Skeletal muscle cell (primary cell): ENCODE data around the gene VKORC1L1.
"Not testable (repeated sequence)": the region's sequence is repeated elsewhere in the genome, so short reads cannot be mapped to it uniquely, and the experiment has no call there.

Source experiments
- DNase-seq: peaks from one replicate; pipeline ENCODE4 v3.0.0-alpha.2; 2010; ENCODE audit warnings: low read depth
- H3K4me3 ChIP-seq: 2 replicates; pipeline ENCODE4 v1.5.1; 2011; ENCODE audit warnings: low read depth, mild to moderate bottlenecking, control low read depth, low read length, moderate library complexity

Gene VKORC1L1

GRCh38 chr7:65879292-65880153 lies 6.6 kb downstream of the VKORC1L1 start:
- DNase-seq, H3K4me3 ChIP-seq: not testable (repeated sequence)

GRCh38 chr7:65880242-65880641 lies 7.4 kb downstream of the VKORC1L1 start:
- not testable (repeated sequence) for H3K4me3 ChIP-seq, DNase-seq

- DNase-seq, H3K4me3 ChIP-seq: not testable (repeated sequence)
These were observed 12.1 kb downstream of the VKORC1L1 start for GRCh38 chr7:65884983-65885382.

GRCh38 chr7:65885533-65885932 lies 12.7 kb downstream of the VKORC1L1 start:
- DNase-seq: not testable (repeated sequence)

GRCh38 chr7:65888434-65889156 lies 15.7 kb downstream of the VKORC1L1 start:
- not testable (repeated sequence) for H3K4me3 ChIP-seq, DNase-seq

More at GRCh38 chr7:65885533-65885932, 12.7 kb downstream of the VKORC1L1 start:
- not testable (repeated sequence) for H3K4me3 ChIP-seq

- not testable (repeated sequence) for H3K4me3 ChIP-seq, DNase-seq
These were observed 16.8 kb downstream of the VKORC1L1 start for GRCh38 chr7:65889722-65890121.

- no peak for DNase-seq
- no peak overlapping the region for H3K4me3 ChIP-seq
These were observed 19.3 kb downstream of the VKORC1L1 start for GRCh38 chr7:65892161-65892560.

- H3K4me3 ChIP-seq: no peak overlapping the region
- DNase-seq: no peak
These were observed 20.0 kb downstream of the VKORC1L1 start for GRCh38 chr7:65892835-65893234.

GRCh38 chr7:65896279-65896870 lies 23.5 kb downstream of the VKORC1L1 start:
- DNase-seq: no peak
- no peak overlapping the region for H3K4me3 ChIP-seq

- H3K4me3 ChIP-seq: not testable (repeated sequence)
These were observed 24.4 kb downstream of the VKORC1L1 start for GRCh38 chr7:65897289-65897688.

GRCh38 chr7:65898677-65899447 lies 26.0 kb downstream of the VKORC1L1 start:
- not testable (repeated sequence) for DNase-seq, H3K4me3 ChIP-seq

More at GRCh38 chr7:65897289-65897688, 24.4 kb downstream of the VKORC1L1 start:
- not testable (repeated sequence) for DNase-seq

- DNase-seq: no peak
- H3K4me3 ChIP-seq: no peak overlapping the region
These were observed 29.4 kb downstream of the VKORC1L1 start for GRCh38 chr7:65902306-65902705.

GRCh38 chr7:65907501-65908198 lies 34.8 kb downstream of the VKORC1L1 start:
- H3K4me3 ChIP-seq: no peak overlapping the region
- no peak for DNase-seq

GRCh38 chr7:65910237-65910636 lies 37.4 kb downstream of the VKORC1L1 start:
- H3K4me3 ChIP-seq: no peak overlapping the region
- no peak for DNase-seq

GRCh38 chr7:65912237-65912636 lies 39.4 kb downstream of the VKORC1L1 start:
- no peak overlapping the region for H3K4me3 ChIP-seq
- no peak for DNase-seq

GRCh38 chr7:65915921-65916657 lies 43.2 kb downstream of the VKORC1L1 start:
- no peak for DNase-seq
- no peak overlapping the region for H3K4me3 ChIP-seq

- H3K4me3 ChIP-seq: no peak overlapping the region
- no peak for DNase-seq
These were observed 50.4 kb downstream of the VKORC1L1 start for GRCh38 chr7:65923316-65923715.

GRCh38 chr7:65924193-65924592 lies 51.3 kb downstream of the VKORC1L1 start:
- no peak for DNase-seq
- H3K4me3 ChIP-seq: no peak overlapping the region
